Epithelial cell of proximal tubule (primary cell): ENCODE data around the gene MYO18B. TPM values are rescaled to one million over a fixed set of nuclear protein-coding genes. Genes with fewer than 3 reads are reported as not detected.

Source experiments
- DNase-seq: peaks from one replicate; pipeline ENCODE4 v3.0.0-alpha.2; 2011; ENCODE audit warnings: low read depth
- H3K4me3 ChIP-seq: 2 replicates; pipeline ENCODE4 v1.5.1; 2011; ENCODE audit warnings: low read depth, mild to moderate bottlenecking, low read length
- total RNA-seq: library from RNA; depleted of rRNA; stranded (reverse); fragments of >200 nt; gene quantifications from 2 replicates; pipeline ENCODE4 v1.2.3, GENCODE V29; 2015
- TF ChIP-seq, protein P1 (sequence below): conservative IDR thresholded peaks from 2 replicates; pipeline ENCODE4 v1.5.1; 2012; ENCODE audit warnings: low read depth, mild to moderate bottlenecking, low read length

MYO18B gene
- total RNA-seq, 1 donor from 2014 or later = not detected

DNA sequence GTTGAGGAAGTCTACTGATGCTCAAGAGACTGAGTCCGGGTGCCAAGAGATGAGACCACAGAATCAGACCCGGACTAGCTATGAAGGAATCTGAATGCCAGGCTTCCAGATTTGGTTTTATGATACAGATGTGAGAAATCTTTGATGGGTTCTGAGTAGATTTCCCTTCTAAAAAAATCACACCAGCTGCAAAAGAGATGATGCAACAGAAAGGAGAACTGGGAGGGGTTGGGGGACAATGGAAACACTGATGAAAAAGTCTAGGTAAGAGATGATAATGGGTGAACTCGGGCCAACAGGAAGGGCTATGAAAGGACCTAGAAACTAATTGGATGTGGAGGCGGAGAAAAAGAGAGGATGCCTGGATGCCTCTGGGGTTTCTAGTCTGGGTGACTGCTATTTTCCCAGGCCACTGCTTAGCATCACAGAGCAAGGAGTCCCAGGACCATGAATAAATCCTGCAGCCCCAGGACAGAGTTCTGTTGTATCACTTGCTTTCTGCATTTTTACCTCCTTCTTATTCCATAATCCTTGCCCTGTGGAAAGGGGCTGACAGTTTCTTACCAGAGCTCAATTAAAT is 311.8 kb downstream of the MYO18B start:
- no peak overlapping the region for H3K4me3 ChIP-seq
- DNase-seq = no peak
- TF ChIP-seq, protein P1, sequence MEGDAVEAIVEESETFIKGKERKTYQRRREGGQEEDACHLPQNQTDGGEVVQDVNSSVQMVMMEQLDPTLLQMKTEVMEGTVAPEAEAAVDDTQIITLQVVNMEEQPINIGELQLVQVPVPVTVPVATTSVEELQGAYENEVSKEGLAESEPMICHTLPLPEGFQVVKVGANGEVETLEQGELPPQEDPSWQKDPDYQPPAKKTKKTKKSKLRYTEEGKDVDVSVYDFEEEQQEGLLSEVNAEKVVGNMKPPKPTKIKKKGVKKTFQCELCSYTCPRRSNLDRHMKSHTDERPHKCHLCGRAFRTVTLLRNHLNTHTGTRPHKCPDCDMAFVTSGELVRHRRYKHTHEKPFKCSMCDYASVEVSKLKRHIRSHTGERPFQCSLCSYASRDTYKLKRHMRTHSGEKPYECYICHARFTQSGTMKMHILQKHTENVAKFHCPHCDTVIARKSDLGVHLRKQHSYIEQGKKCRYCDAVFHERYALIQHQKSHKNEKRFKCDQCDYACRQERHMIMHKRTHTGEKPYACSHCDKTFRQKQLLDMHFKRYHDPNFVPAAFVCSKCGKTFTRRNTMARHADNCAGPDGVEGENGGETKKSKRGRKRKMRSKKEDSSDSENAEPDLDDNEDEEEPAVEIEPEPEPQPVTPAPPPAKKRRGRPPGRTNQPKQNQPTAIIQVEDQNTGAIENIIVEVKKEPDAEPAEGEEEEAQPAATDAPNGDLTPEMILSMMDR = no peak

DNA sequence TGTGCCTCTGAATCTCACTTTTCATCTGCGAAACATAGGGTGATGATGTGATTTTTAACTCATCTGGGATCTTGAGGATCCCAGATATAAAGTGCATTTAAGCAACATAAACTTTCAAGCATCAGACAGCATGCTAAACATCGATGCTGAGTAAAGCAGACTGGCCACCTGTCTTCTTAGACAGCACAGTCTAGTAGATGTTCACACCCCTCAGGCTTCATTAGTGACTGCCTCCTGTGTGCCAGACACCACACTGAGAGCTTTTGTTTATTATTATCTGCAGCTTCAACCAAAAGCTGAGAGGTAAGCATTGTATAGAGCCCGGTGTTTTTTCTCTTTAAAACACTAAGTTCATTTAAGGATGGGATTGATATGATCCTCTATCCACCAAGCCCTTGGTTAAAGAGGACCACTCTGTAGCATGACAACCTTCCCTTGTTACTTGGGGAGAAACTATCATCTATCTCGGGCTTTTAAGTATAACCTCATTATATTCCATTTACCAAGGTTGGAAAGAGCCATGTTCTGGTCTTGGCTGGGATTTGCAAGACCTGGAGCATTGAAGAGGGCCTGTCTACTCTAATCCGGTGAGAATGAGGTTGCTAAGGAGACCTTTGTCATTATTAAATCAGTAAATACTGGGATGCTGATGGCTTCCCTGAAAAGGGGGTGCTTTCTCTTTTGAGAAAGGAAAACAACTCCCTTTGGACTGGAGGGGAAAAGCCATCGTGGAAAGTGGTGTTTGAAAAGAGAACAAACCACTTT is 313.0 kb downstream of the MYO18B start:
- TF ChIP-seq, protein P1 = no peak
- no peak overlapping the region for H3K4me3 ChIP-seq
- no peak for DNase-seq

DNA sequence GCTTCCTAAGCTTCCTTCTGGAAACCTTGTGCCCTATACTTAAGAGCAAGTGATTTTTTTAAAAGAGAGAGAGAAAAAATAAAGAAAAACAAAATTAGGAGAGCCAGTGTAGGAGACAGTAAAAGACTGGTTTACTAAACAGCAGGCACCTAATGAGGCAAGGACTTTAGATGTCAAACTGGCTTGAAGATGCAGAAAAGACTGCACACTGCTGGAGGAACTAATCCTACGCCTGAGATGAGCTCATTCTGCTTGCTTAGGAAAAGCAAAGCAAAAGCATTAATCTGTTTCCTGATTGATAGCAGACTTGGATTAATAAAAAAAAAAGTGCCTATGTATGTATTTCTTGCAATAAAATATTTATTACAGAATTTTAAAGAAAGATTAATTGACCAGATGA is 313.7 kb downstream of the MYO18B start:
- DNase-seq = no peak
- no peak overlapping the region for H3K4me3 ChIP-seq
- TF ChIP-seq, protein P1 = no peak

DNA sequence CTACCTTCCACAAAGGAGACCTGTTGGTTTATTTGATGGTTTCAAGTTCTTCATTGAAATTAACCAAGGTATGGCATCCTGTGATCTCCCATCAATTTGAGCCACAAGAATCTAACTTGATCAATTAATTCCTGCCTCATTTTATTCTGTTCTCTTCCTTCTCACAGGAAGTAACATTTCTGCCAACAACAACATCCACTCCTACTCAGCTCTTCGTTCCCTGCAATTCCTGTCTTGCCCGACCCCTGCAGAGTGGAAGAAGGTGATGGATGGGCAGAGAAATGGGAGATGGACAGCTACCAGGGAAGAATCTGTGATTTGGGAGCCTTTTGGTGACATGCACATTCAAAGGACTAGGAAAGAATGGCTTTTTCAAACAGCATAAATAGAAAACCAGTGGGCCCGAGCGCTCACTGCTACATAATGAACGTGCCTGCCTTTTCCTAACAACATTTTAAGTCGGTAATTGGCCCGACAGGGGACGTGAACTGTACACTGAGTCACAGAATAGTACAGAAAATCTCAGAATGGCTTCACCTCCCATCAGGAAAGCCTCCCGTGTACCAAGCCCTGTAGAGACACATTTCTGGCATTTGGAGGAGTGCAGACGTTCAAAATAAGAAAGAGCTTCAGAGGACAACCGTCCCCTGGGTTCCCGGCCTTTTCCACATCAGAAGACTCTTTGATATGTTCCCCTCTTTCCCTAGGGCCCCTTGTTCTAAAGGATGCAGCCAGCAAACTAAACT is 314.6 kb downstream of the MYO18B start:
- DNase-seq = no peak
- TF ChIP-seq, protein P1 = no peak
- H3K4me3 ChIP-seq = no peak overlapping the region

DNA sequence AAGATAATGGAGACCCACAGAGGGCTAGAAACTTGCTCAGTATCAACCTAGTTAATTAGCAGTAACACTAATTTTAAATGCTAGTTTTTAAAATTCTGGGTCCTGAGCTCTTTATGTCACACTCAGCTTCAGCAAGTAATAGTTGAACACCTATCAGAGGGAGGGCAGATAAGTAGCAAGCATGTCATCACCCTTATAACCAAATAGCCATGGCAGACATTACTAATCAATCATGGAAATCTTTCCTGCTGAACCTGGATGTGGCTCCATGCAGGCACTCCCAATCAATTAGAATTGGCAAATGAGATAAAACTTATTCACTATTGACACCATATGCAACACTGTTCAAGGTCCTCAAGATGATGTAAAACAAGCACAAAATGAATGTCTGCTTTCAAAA is 315.7 kb downstream of the MYO18B start:
- no peak for DNase-seq
- TF ChIP-seq, protein P1 = no peak
- no peak overlapping the region for H3K4me3 ChIP-seq

DNA sequence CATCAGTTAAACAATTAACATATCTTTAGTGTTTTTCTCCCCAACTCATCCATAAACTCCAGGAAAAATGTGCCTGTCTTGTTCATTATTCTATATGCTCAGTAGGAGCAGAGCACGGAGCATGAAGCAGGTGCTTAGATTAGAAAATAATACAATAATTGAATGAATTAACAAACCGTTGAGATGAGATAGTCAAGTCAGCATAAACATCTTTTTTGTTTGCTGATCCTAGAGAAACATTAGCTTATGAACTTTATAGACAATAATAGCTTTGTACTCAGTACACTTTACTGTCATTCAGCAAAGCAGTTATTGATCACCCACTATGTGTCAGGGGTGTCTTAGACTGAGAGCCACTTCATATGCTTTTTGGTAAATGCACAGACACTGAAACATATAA is 322.1 kb downstream of the MYO18B start:
- TF ChIP-seq, protein P1 = no peak
- no peak overlapping the region for H3K4me3 ChIP-seq
- DNase-seq = no peak
